Measurements from ENCODE around the gene MARCKSL1.
"Not testable (repeated sequence)": the region's sequence is repeated elsewhere in the genome, so short reads cannot be mapped to it uniquely, and the experiment has no call there.

Gene MARCKSL1

GRCh38 chr1:32361308-32361673 lies 25.3 kb upstream of the MARCKSL1 start:
- no peak overlapping the region for H3K4me3 ChIP-seq (ENCODE audit: low read depth, low read length)
- TF ChIP-seq CTCF (IDR thresholded peaks at IDR 0.05; ENCODE audit: borderline replicate concordance, insufficient read depth, low read depth, low read length), result no peak

- H3K4me3 ChIP-seq (ENCODE audit: low read depth, low read length), result no peak overlapping the region
- TF ChIP-seq CTCF (IDR thresholded peaks at IDR 0.05; ENCODE audit: borderline replicate concordance, insufficient read depth, low read depth, low read length), result no peak
Measured at GRCh38 chr1:32358435-32358834, 22.4 kb upstream of the MARCKSL1 start.

GRCh38 chr1:32357614-32358013 lies 21.6 kb upstream of the MARCKSL1 start:
- H3K4me3 ChIP-seq (ENCODE audit: low read depth, low read length), result no peak overlapping the region
- TF ChIP-seq CTCF (IDR thresholded peaks at IDR 0.05; ENCODE audit: borderline replicate concordance, insufficient read depth, low read depth, low read length), result no peak

- no peak overlapping the region for H3K4me3 ChIP-seq (ENCODE audit: low read depth, low read length)
- no peak for TF ChIP-seq CTCF (IDR thresholded peaks at IDR 0.05; ENCODE audit: borderline replicate concordance, insufficient read depth, low read depth, low read length)
Measured at GRCh38 chr1:32356478-32356877, 20.4 kb upstream of the MARCKSL1 start.

GRCh38 chr1:32355778-32356177 lies 19.7 kb upstream of the MARCKSL1 start:
- H3K4me3 ChIP-seq (ENCODE audit: low read depth, low read length), result not testable (repeated sequence)

GRCh38 chr1:32353886-32354570 lies 18.0 kb upstream of the MARCKSL1 start:
- TF ChIP-seq CTCF (IDR thresholded peaks at IDR 0.05; ENCODE audit: borderline replicate concordance, insufficient read depth, low read depth, low read length), result no peak

GRCh38 chr1:32353431-32353830 lies 17.4 kb upstream of the MARCKSL1 start:
- no peak overlapping the region for H3K4me3 ChIP-seq (ENCODE audit: low read depth, low read length)
- no peak for TF ChIP-seq CTCF (IDR thresholded peaks at IDR 0.05; ENCODE audit: borderline replicate concordance, insufficient read depth, low read depth, low read length)

More at GRCh38 chr1:32353886-32354570, 18.0 kb upstream of the MARCKSL1 start:
- H3K4me3 ChIP-seq (ENCODE audit: low read depth, low read length), result no peak overlapping the region
